Mucosa of descending colon (tissue), 3 donors: ENCODE results near the gene AATK. TPM values are rescaled to one million over a fixed set of nuclear protein-coding genes. Genes with fewer than 3 reads are reported as not detected.

Experiments used
- ATAC-seq: fragments of 200-7000 bp; cut with Tn5 transposase; one replicate; pipeline ENCODE4 v1.9.1; 2020; ENCODE audit warnings: mild to moderate bottlenecking, moderate library complexity
- DNase-seq, 3 donors: peaks; one replicate each; pipeline ENCODE4 v3.0.0-alpha.2; 2020
- H3K36me3 ChIP-seq: fragments of 200-600 bp; one replicate; pipeline ENCODE4 v1.8.0; 2021; ENCODE audit warnings: low read depth, mild to moderate bottlenecking
- H3K4me1 ChIP-seq: fragments of 200-600 bp; one replicate; pipeline ENCODE4 v1.8.0; 2021; ENCODE audit warnings: low read depth, mild to moderate bottlenecking
- H3K4me3 ChIP-seq: fragments of 200-600 bp; one replicate; pipeline ENCODE4 v1.8.0; 2021; ENCODE audit warnings: mild to moderate bottlenecking
- H3K9me3 ChIP-seq: fragments of 200-600 bp; one replicate; pipeline ENCODE4 v1.8.0; 2021; ENCODE audit warnings: mild to moderate bottlenecking
- intact Hi-C, 2 donors: fragments of 100-400 bp; cut with DNase I in 1 of 2; cut with micrococcal nuclease in 1 of 2; formaldehyde crosslinking; loops; one replicate each; pipeline versions ENCODE4 v1.11.0 to v1.11.1; 2022; cut with DNase I, micrococcal nuclease
- total RNA-seq, 3 donors: library from RNA; stranded (reverse); fragmentation: NEBNext Ultra II Directional in 2 of 3; extraction: Animal tissue kit (Norgen Biotek cat#: 25700) in 2 of 3; gene quantifications; one replicate each; pipeline versions ENCODE4 v1.2.1 to v1.2.4, GENCODE V29; 2021 to 2023
- TF ChIP-seq, protein P1 (sequence below): fragments of 200-600 bp; IDR thresholded peaks from one replicate; pipeline ENCODE4 v1.8.0; 2022; ENCODE audit warnings: antibody characterized with exemption, mild to moderate bottlenecking
- donor health status: DM: no; HTN: no; CAD: no; lungs with moderate emphysema.
- donor health status: DM: no; HTN: no; CAD: no.
- donor health status: DM: no; HTN: yes; CAD: no.

Gene AATK
- total RNA-seq, 3 donors from 2014 or later, result 9.9 to 23.8 (median 15.6) TPM

DNA sequence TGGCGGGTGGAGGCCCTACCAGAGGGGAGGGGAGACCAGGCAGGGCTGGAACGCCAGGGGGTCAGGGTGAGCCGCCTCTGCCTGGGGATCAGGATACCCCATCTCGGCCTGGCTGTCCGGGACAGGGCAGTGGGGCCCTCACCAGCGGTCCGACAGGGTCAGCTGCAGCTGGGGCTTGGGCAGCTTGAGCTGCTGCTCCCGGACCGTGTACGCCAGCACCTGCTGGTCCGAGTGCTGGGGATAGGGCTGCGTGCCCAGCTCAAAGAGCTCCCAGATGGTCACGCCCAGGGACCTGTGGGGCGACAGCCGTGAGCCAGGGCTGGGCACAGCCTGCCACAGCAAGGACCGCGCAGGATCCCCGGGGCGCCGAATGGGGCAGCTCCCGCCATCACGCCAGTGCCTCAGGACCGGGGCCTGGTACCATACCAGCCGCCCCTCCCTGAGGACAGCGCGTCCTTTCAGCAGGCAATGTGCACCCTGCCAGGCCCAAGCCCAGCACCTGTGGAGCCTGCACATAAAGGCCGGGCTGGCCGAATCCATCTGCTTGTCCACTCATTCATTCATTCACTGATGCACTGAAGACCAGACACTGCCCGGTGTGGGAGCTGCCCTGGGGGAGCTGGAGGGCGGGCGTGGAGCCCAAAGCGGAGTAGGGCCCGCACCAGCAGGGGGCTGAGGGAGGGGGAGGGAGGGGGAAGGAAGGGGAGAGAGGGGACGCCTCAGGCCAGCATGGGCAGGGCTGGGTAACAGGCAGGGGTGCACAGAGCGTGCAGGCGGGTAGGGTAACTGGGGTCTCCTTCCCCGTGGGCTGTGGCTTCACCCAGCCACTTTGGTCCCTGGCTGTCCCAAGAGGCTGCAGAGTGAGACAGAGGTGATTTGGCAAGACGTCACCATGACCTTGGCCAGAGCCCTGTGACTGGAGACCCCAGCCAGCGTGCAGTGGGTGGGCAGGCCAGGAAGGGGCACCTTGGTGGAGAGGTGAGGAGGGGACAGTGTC, 42.7 kb downstream of the AATK start:
- DNase-seq (no peak), ATAC-seq (no peak)
- Histone ChIP-seq H3K4me3 (no peak overlapping the region), H3K36me3 (no peaks in the 10 kb centered on the region), H3K4me1 (peaks cover 5% of the 10 kb centered on the region), H3K9me3 (no peaks in the 10 kb centered on the region)
- TF ChIP-seq, protein P1, sequence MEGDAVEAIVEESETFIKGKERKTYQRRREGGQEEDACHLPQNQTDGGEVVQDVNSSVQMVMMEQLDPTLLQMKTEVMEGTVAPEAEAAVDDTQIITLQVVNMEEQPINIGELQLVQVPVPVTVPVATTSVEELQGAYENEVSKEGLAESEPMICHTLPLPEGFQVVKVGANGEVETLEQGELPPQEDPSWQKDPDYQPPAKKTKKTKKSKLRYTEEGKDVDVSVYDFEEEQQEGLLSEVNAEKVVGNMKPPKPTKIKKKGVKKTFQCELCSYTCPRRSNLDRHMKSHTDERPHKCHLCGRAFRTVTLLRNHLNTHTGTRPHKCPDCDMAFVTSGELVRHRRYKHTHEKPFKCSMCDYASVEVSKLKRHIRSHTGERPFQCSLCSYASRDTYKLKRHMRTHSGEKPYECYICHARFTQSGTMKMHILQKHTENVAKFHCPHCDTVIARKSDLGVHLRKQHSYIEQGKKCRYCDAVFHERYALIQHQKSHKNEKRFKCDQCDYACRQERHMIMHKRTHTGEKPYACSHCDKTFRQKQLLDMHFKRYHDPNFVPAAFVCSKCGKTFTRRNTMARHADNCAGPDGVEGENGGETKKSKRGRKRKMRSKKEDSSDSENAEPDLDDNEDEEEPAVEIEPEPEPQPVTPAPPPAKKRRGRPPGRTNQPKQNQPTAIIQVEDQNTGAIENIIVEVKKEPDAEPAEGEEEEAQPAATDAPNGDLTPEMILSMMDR, result no peak
- intact Hi-C loops, result no loop called here

DNA sequence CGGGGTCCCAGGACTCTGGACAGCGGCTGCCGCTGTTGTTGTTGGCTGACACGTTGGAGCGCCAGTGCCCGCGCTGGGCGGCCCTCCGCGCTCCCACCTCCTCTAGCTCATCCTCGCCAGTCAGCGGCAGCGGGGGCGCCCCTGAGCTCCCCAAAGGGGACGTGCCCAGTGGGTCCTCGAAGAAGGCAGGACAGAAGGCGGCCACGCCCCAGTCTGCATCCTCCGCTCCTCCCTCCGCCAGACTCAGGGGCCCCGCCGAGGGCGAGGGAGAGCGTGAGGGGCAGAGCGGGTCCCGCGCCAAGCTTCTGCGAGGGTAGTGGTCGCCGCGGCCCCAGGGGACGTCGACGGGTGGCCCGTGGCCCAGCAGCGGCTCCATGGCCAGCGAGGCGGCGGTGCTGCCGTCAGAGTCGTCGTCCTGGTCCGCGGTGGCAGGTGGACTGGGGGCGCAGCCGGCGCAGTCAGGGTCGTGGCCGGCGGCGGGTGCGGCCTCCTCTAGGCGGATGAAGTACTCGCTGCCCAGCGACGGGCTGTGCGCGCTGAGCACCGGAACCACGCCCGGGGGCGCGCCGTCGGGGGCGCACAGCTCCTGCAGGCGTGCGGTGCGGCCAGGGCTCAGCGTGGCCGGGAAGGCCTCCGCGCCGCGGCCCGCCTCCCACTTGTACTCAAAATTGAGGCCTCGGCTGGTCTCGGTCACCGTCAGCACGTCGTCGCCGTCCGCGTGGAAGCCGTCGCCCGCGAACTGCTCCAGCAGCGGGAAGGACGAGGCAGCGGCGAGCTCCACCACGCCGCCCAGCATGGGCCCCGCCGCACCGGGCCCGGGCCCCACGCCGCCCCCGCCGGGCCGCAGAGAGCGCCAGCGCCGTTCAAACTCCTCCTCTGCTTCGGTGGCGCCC, 43.9 kb downstream of the AATK start:
- ATAC-seq, result no peak
- no peaks in the 10 kb centered on the region for H3K9me3 ChIP-seq
- H3K4me3 ChIP-seq, result no peak overlapping the region
- intact Hi-C loops, result no loop called here
- H3K36me3 ChIP-seq, result no peaks in the 10 kb centered on the region
- TF ChIP-seq, protein P1, result no peak
- peaks cover 5% of the 10 kb centered on the region for H3K4me1 ChIP-seq
- no peak for DNase-seq

GRCh38 chr17:81120695-81121621, 45.1 kb downstream of the AATK start:
- Histone ChIP-seq H3K36me3 (no peaks in the 10 kb centered on the region), H3K4me1 (peaks cover 5% of the 10 kb centered on the region), H3K4me3 (no peak overlapping the region), H3K9me3 (no peaks in the 10 kb centered on the region)
- DNase-seq (no peak), ATAC-seq (no peak)
- TF ChIP-seq, protein P1, result no peak
- intact Hi-C loops, result no loop called here

- no peak for ATAC-seq
Measured at GRCh38 chr17:81120149-81120484, 45.9 kb downstream of the AATK start.

More at GRCh38 chr17:81120149-81120484, 45.9 kb downstream of the AATK start:
- Histone ChIP-seq H3K9me3 (no peaks in the 10 kb centered on the region), H3K4me3 (no peak overlapping the region), H3K4me1 (peaks cover 5% of the 10 kb centered on the region), H3K36me3 (no peaks in the 10 kb centered on the region)
- TF ChIP-seq, protein P1, result no peak
- intact Hi-C loops, result no loop called here
- no peak for DNase-seq
